CD4-positive, CD25-positive, alpha-beta regulatory T cell (primary cell): ENCODE data around the gene SMPD2. TPM values are rescaled to one million over a fixed set of nuclear protein-coding genes. Genes with fewer than 3 reads are reported as not detected.
A peak's percentile ranks its signal among the peaks of the same experiment; 100 is the strongest.

Experiments used
- ATAC-seq, 2 donors: fragments of 150-1000 bp; cut with Tn5 transposase; one replicate each; pipeline ENCODE4 v1.10.0; 2021; ENCODE audit warnings: low read depth in 2 of 2, moderate number of reproducible peaks in 2 of 2, moderate library complexity in 1 of 2
- DNase-seq, 3 donors: peaks; one replicate each; pipeline versions ENCODE4 v3.0.0 to v3.0.0-alpha.2; 2012 to 2022; ENCODE audit warnings: mixed read lengths in 1 of 3
- H3K27ac ChIP-seq: one replicate; pipeline ENCODE4 v1.7.0; 2013; ENCODE audit warnings: mild to moderate bottlenecking, low read length; ENCODE audit not compliant: insufficient read depth, poor library complexity, severe bottlenecking
- H3K27me3 ChIP-seq: one replicate; pipeline ENCODE4 v1.7.0; 2013; ENCODE audit warnings: low read length; ENCODE audit not compliant: control insufficient read depth, insufficient read depth
- H3K36me3 ChIP-seq: one replicate; pipeline ENCODE4 v1.7.0; 2013; ENCODE audit warnings: mild to moderate bottlenecking, low read length, moderate library complexity; ENCODE audit not compliant: control insufficient read depth, insufficient read depth
- H3K4me1 ChIP-seq: 2 replicates; pipeline ENCODE4 v1.7.0; 2013; ENCODE audit warnings: mild to moderate bottlenecking, low read length; ENCODE audit not compliant: insufficient read depth, control insufficient read depth, poor library complexity, severe bottlenecking
- H3K4me3 ChIP-seq: one replicate; pipeline ENCODE4 v1.7.0; 2013; ENCODE audit warnings: low read depth, mild to moderate bottlenecking, low read length, moderate library complexity
- H3K9me3 ChIP-seq, 2 experiments: 1 replicate in 1 of 2; 2 replicates in 1 of 2; pipeline ENCODE4 v1.7.0; 2013; ENCODE audit warnings: low read length in 2 of 2, mild to moderate bottlenecking in 1 of 2, moderate library complexity in 1 of 2; ENCODE audit not compliant: control insufficient read depth in 2 of 2
- H3K27ac Mint-ChIP-seq, 3 donors: one replicate each; pipeline ENCODE4 v1.8.0; 2020 to 2022; ENCODE audit warnings: mild to moderate bottlenecking in 3 of 3, mixed read lengths in 3 of 3, moderate library complexity in 2 of 3
- H3K27me3 Mint-ChIP-seq: one replicate; pipeline ENCODE4 v1.8.0; 2022; ENCODE audit warnings: mild to moderate bottlenecking, mixed read lengths
- H3K36me3 Mint-ChIP-seq: one replicate; pipeline ENCODE4 v1.8.0; 2020; ENCODE audit warnings: mixed read lengths
- H3K4me1 Mint-ChIP-seq, 4 donors: one replicate each; pipeline ENCODE4 v1.8.0; 2020 to 2022; ENCODE audit warnings: mixed read lengths in 4 of 4, mild to moderate bottlenecking in 1 of 4
- H3K4me3 Mint-ChIP-seq, 4 donors: one replicate each; pipeline ENCODE4 v1.8.0; 2020 to 2022; ENCODE audit warnings: mild to moderate bottlenecking in 4 of 4, mixed read lengths in 4 of 4, moderate library complexity in 3 of 4
- H3K9me3 Mint-ChIP-seq, 7 donors: one replicate each; pipeline ENCODE4 v1.8.0; 2020 to 2022; ENCODE audit warnings: mixed read lengths in 7 of 7, mild to moderate bottlenecking in 3 of 7, moderate library complexity in 2 of 7
- polyA plus RNA-seq, 4 donors: library from polyadenylated mRNA; unstranded; fragments of 300-500 nt; fragmentation: Illumina TruSeq; gene quantifications; one replicate each; pipeline ENCODE4 v1.2.3, GENCODE V29; 2021
- total RNA-seq: library from RNA; stranded (reverse); gene quantifications from one replicate; pipeline ENCODE4 v1.2.3, GENCODE V29; 2022

SMPD2 gene
- total and polyA plus RNA-seq, 5 donors from 2014 or later = 9.5 to 30.2 (median 12.7) TPM

DNA sequence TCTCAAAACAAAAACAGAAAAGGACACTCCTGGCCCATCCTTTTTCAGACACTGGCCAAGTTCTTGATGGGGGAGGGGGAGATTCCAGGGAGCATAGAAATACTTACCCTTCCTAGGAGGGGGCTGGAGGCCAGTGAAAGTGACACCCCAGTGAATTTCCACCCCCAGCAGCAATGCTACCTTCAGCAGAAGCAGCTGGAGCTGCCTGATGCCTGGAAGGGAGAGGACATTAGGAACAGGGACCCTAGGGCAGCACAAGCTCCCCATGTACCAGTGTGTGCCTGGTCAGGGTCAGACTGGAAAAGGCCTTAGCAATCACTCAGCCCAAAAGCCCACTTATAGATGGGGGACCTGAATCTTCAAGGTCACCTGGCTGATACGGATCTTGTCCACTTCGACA is 12.6 kb downstream of the SMPD2 start:
- H3K36me3 Mint-ChIP-seq = peaks cover 12% of the 10 kb centered on the region
- peaks cover 5% of the 10 kb centered on the region for H3K36me3 ChIP-seq
- ATAC-seq (no peak), DNase-seq (no peak)
- H3K27me3 ChIP-seq = no peaks in the 10 kb centered on the region
- peaks cover 5% of the 10 kb centered on the region for H3K27me3 Mint-ChIP-seq
- H3K27ac ChIP-seq = no peak overlapping the region
- H3K9me3 ChIP-seq = no peaks in the 10 kb centered on the region
- H3K9me3 Mint-ChIP-seq = no peaks in the 10 kb centered on the region
- H3K27ac Mint-ChIP-seq = peak overlapping the region; percentile 74 to 96 (median 96)
- H3K4me1 Mint-ChIP-seq = peaks cover 16 to 83% (median 47%) of the 10 kb centered on the region in 4 donors
- H3K4me3 ChIP-seq = no peak overlapping the region
- H3K4me3 Mint-ChIP-seq = peak overlapping the region; percentile 59 to 98 (median 70)
- H3K4me1 ChIP-seq = peaks cover 72% of the 10 kb centered on the region

DNA sequence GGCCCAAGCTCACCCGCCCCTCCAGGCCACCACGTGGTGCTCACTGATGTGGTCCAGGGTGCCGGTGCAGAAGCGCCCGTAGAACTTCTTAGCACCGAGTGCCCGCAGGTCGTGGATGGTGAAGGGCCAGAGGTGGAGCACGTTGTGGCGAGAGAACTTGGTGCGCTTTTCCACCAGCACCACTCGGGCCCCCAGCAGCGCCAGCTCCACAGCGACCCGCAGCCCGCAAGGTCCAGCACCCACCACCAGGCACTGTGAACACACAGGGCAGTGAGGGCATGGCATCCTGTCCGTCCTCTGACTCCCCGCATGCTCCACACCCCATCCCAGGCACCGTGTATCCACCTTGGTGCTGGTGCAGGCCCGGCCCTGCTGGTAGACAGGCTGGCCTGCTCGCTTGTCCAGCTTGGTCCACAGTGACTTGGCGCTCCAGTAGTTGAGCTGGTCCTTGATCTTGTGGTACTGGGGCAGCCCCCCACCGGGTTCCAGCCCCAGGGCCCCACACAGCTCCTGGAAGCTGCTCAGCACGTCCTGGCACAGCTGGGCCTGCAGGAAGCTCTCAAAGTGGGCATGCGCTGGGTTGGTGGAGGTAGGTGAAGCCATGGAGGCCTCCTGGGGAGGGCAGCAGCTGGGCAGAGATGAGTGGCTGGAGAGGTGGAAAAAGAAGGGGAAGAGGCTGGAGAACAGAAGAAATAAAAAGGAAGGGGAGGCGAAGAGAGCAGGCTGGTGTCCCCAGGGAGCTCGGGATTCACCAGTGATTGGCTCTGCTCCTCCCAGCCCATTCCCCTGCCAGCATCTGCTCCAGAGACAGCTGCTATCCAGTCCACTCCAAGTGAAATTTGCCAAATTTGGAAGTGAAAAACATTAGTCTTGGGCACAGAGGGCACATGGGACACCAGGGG is 13.3 kb downstream of the SMPD2 start:
- H3K4me3 ChIP-seq = peak overlapping the region; percentile 62
- peaks cover 77% of the 10 kb centered on the region for H3K4me1 ChIP-seq

GRCh38 chr6:109454496-109455436 is 14.2 kb downstream of the SMPD2 start:
- Mint-ChIP-seq H3K27me3 (peaks cover 5% of the 10 kb centered on the region), H3K4me1 (peaks cover 26 to 84% (median 53%) of the 10 kb centered on the region in 4 donors), H3K27ac (peak overlapping the region; percentile 94 to 98 (median 96)), H3K4me3 (peak overlapping the region; percentile 98), H3K9me3 (no peaks in the 10 kb centered on the region), H3K36me3 (peaks cover 9% of the 10 kb centered on the region)
- peak overlapping the region; percentile 62 for H3K4me3 ChIP-seq
- DNase-seq = peak; percentile 65 to 86 (median 81)
- H3K9me3 ChIP-seq = no peaks in the 10 kb centered on the region
- peak overlapping the region; percentile 96 for H3K27ac ChIP-seq
- peaks cover 5% of the 10 kb centered on the region for H3K36me3 ChIP-seq
- H3K4me1 ChIP-seq = peaks cover 76% of the 10 kb centered on the region
- H3K27me3 ChIP-seq = no peaks in the 10 kb centered on the region
- peak; percentile 41 to 46 for ATAC-seq

More for the DNA sequence above, 13.3 kb downstream of the SMPD2 start:
- peak overlapping the region; percentile 91 to 96 (median 96) for H3K27ac Mint-ChIP-seq
- H3K9me3 ChIP-seq = no peaks in the 10 kb centered on the region
- no peak for DNase-seq
- H3K36me3 ChIP-seq = peaks cover 5% of the 10 kb centered on the region
- no peaks in the 10 kb centered on the region for H3K9me3 Mint-ChIP-seq
- H3K36me3 Mint-ChIP-seq = peaks cover 12% of the 10 kb centered on the region
- peaks cover 18 to 84% (median 49%) of the 10 kb centered on the region in 4 donors for H3K4me1 Mint-ChIP-seq
- peak overlapping the region; percentile 96 for H3K27ac ChIP-seq
- ATAC-seq = no peak
- H3K27me3 Mint-ChIP-seq = peaks cover 5% of the 10 kb centered on the region
- H3K27me3 ChIP-seq = no peaks in the 10 kb centered on the region
- H3K4me3 Mint-ChIP-seq = peak overlapping the region; percentile 98

DNA sequence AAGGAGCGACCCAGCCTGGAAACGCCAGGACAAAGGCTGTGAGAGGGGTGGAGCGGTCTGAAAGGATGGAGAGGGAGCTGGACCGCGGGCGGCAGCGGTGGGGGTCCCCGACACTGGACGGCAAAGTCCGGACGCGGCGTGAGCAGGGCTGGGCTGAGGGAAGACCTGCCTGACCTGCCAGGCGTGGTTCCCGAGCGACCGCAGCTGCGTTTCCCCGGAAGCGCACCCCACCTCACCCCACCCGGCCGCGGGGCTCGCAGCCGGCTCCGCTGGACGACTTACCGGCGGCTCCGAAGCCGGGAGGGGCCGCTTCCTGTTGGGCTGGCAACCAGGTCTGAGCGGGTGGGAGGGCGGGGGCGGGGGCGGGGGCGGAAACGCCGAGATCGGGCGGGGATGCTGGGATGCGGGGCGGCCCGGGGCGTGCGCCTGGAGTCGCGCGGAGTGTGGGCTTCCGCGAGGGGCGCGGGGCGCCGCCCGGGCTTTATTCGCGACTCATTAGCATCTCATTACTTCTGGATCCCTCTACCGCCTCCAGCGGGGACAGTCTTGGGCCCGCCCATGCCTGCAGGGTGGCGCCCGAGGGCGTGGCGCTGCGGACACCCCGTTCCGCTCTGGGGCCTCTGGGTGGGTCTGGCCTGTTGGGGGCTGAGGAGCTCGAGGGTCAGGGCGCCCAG is 15.1 kb downstream of the SMPD2 start, which contains the start of gene MICAL1:
Gene MICAL1, minus strand, starts transcription at position 336 of the 674 bp plus-strand sequence. CDS start 1,576 bp downstream, outside the sequence.
- H3K36me3 ChIP-seq = peaks cover 5% of the 10 kb centered on the region
- DNase-seq = peak; percentile 80 to 91 (median 84)
- peaks cover 7% of the 10 kb centered on the region for H3K36me3 Mint-ChIP-seq
- H3K27ac ChIP-seq = peak within 1 kb of the TSS; percentile 96
- H3K4me1 Mint-ChIP-seq = peaks cover 25 to 80% (median 49%) of the 10 kb centered on the region in 4 donors
- ATAC-seq = peak; percentile 70 to 72
- peak within 1 kb of the TSS; percentile 62 for H3K4me3 ChIP-seq
- H3K27me3 ChIP-seq = no peaks in the 10 kb centered on the region
- H3K4me1 ChIP-seq = peaks cover 68% of the 10 kb centered on the region
- H3K27me3 Mint-ChIP-seq = peaks cover 5% of the 10 kb centered on the region
- peak within 1 kb of the TSS; percentile 94 to 98 (median 96) for H3K27ac Mint-ChIP-seq
- no peaks in the 10 kb centered on the region for H3K9me3 ChIP-seq
- peak within 1 kb of the TSS; percentile 98 for H3K4me3 Mint-ChIP-seq
- no peaks in the 10 kb centered on the region for H3K9me3 Mint-ChIP-seq

- H3K4me3 Mint-ChIP-seq = peak overlapping the region; percentile 86 to 98 (median 92)
Measured at GRCh38 chr6:109456111-109456583, 15.6 kb downstream of the SMPD2 start.

GRCh38 chr6:109456710-109457561 is 16.4 kb downstream of the SMPD2 start:
- Mint-ChIP-seq H3K9me3 (no peaks in the 10 kb centered on the region), H3K36me3 (peaks cover 11% of the 10 kb centered on the region), H3K27me3 (peaks cover 5% of the 10 kb centered on the region), H3K4me3 (peak overlapping the region; percentile 77 to 87 (median 86)), H3K27ac (peak overlapping the region; percentile 49 to 93 (median 86)), H3K4me1 (peaks cover 23 to 77% (median 49%) of the 10 kb centered on the region in 4 donors)
- no peak for ATAC-seq
- no peaks in the 10 kb centered on the region for H3K27me3 ChIP-seq
- H3K36me3 ChIP-seq = peaks cover 11% of the 10 kb centered on the region
- H3K27ac ChIP-seq = peak overlapping the region; percentile 96
- H3K4me1 ChIP-seq = peaks cover 63% of the 10 kb centered on the region
- DNase-seq = no peak
- H3K9me3 ChIP-seq = no peaks in the 10 kb centered on the region
- H3K4me3 ChIP-seq = no peak overlapping the region

More at GRCh38 chr6:109456111-109456583, 15.6 kb downstream of the SMPD2 start:
- Histone ChIP-seq H3K4me1 (peaks cover 67% of the 10 kb centered on the region), H3K4me3 (no peak overlapping the region), H3K27ac (peak overlapping the region; percentile 96), H3K9me3 (no peaks in the 10 kb centered on the region), H3K27me3 (no peaks in the 10 kb centered on the region), H3K36me3 (peaks cover 8% of the 10 kb centered on the region)
- ATAC-seq (no peak), DNase-seq (no peak)
- Mint-ChIP-seq H3K4me1 (peaks cover 22 to 78% (median 47%) of the 10 kb centered on the region in 4 donors), H3K27ac (peak overlapping the region; percentile 49 to 93 (median 86)), H3K27me3 (peaks cover 5% of the 10 kb centered on the region), H3K9me3 (no peaks in the 10 kb centered on the region), H3K36me3 (peaks cover 7% of the 10 kb centered on the region)
